Psoas muscle (tissue), 8 donors: ENCODE results near the gene SSTR5. TPM values are rescaled to one million over a fixed set of nuclear protein-coding genes. Genes with fewer than 3 reads are reported as not detected.

Source experiments
- ATAC-seq, 4 donors: fragments of 200-7000 bp; cut with Tn5 transposase; one replicate each; pipeline ENCODE4 v1.9.1; 2020; ENCODE audit warnings: moderate library complexity in 3 of 4, mild to moderate bottlenecking in 2 of 4
- DNase-seq, 2 donors: peaks; one replicate each; pipeline ENCODE4 v3.0.0-alpha.2; 2020
- H3K27ac ChIP-seq: fragments of 200-600 bp; one replicate; pipeline ENCODE4 v1.8.0; 2022
- H3K27me3 ChIP-seq, 3 donors: fragments of 200-600 bp in 1 of 3; one replicate each; pipeline versions ENCODE4 v1.6.1 to v1.8.0; 2013 to 2022; ENCODE audit warnings: low read length in 2 of 3, mild to moderate bottlenecking in 2 of 3, moderate library complexity in 1 of 3; ENCODE audit not compliant: insufficient read depth in 3 of 3
- H3K36me3 ChIP-seq, 2 donors: fragments of 200-600 bp in 1 of 2; one replicate each; pipeline versions ENCODE4 v1.6.1 to v1.8.0; 2013 to 2022; ENCODE audit warnings: low read depth in 1 of 2, mild to moderate bottlenecking in 1 of 2, moderate library complexity in 1 of 2; ENCODE audit not compliant: insufficient read depth in 1 of 2
- H3K4me1 ChIP-seq: fragments of 200-600 bp; one replicate; pipeline ENCODE4 v1.8.0; 2022
- H3K4me3 ChIP-seq: fragments of 200-600 bp; one replicate; pipeline ENCODE4 v1.8.0; 2022; ENCODE audit warnings: mild to moderate bottlenecking
- H3K9me3 ChIP-seq: fragments of 200-600 bp; one replicate; pipeline ENCODE4 v1.8.0; 2022
- CTCF ChIP-seq: fragments of 200-600 bp; IDR thresholded peaks from one replicate; pipeline ENCODE4 v1.8.0; 2022; ENCODE audit warnings: antibody characterized with exemption
- WGBS, 3 donors: extraction: QIAGEN DNeasy Blood & Tissue Kit; methylation state at CpG; one replicate each; pipeline versions ENCODE4 v1.1.6 to v1.1.7; 2013; 5-methylcytosine and 5-hydroxymethylcytosine counted together
- intact Hi-C, 2 donors: fragments of 100-400 bp; cut with DNase I; formaldehyde crosslinking; loops; one replicate each; pipeline versions ENCODE4 v1.11.0 to v1.14.2; 2022
- polyA plus RNA-seq, 3 donors: library from polyadenylated mRNA; stranded (reverse); fragments of 200-250 nt; gene quantifications; one replicate each; pipeline ENCODE4 v1.2.3, GENCODE V29; 2013
- total RNA-seq, 4 donors: library from RNA; stranded (reverse); fragmentation: NEBNext Ultra II Directional in 2 of 4; extraction: Animal tissue kit (Norgen Biotek cat#: 25700) in 2 of 4; gene quantifications; one replicate each; pipeline versions ENCODE4 v1.2.1 to v1.2.4, GENCODE V29; 2021 to 2023
- donor health status: healthy with polysubstance abuse.
- donor health status: DM: no; HTN: no; CAD: no; lungs with moderate emphysema.
- donor health status: Bipolar disorder and iron deficiency.
- donor health status: healthy.
- donor health status: DM: yes; HTN: yes; CAD: no.
- donor health status: DM: no; HTN: no; CAD: no.
- donor health status: DM: no; HTN: no; CAD: no.
- donor health status: DM: yes; HTN: yes; CAD: no.

Gene SSTR5
- total and polyA plus RNA-seq, 7 donors = 0.03 to 0.32 (median 0.08) TPM; not detected in 3

DNA sequence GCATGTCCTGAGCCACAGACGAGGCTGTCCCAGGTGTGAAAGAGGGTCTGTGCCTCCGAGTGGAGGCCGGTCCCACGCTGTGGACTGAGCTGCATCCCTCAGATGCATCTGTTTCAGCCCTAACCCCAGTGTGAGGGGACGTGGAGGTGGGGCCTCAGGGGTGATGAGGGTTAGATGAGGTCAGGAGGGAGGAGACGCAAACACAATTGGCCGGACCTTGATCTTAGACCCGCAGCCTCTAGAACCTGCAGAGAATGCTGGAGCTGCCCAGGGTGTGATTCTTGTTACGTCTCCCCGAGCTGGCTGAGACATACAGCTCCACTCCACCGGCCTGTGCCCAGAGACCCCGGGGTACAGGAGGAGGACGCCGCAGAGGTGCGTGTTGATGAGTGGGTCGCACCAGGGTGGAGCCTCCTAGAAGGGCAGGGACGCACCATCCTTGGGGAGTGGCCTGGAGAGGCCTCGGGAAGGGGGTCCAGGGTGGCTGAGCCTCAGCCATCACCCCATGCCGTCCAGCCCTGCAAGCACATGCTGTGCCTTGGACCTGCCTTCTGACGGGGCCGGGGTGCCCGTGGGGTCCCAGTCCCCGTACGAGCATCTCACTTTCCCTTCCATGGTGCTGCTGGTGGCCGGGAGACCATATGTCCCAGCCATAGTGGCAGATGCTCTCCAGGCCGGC lies 40.1 kb downstream of the SSTR5 start:
- 56 to 60% (median 59%) methylated on average over 25 to 26 of the region's 26 CpGs for WGBS, 3 donors
- Histone ChIP-seq H3K4me1 (no peaks in the 10 kb centered on the region), H3K4me3 (no peak overlapping the region), H3K36me3 (no peaks in the 10 kb centered on the region), H3K27ac (no peak overlapping the region), H3K9me3 (no peaks in the 10 kb centered on the region), H3K27me3 (peaks cover 0 to 84% (median 16%) of the 10 kb centered on the region in 3 donors)
- DNase-seq = no peak
- intact Hi-C loops = no loop called here
- TF ChIP-seq CTCF = no peak
- ATAC-seq = no peak

DNA sequence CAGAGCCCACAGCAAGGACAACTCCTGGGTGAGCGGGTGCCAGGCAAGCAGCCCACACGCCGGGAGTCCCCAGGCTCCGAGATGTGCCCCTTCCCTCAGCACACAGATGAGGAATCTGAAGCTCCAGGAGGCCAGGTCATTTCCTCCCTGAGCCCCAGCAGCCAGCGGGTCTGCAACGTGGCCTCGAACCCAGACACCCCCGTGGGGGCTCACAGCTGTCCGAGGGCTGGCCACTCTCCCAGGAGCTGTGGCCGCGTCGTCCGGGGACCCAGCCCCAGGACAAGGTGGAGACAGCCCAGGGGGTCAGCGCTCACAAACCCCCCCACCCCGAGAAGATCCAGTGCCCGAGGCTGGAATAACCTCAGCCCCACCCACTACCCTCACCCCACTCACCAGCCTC lies 40.9 kb downstream of the SSTR5 start:
- Histone ChIP-seq H3K4me1 (no peaks in the 10 kb centered on the region), H3K36me3 (no peaks in the 10 kb centered on the region), H3K4me3 (no peak overlapping the region), H3K9me3 (no peaks in the 10 kb centered on the region), H3K27ac (no peak overlapping the region), H3K27me3 (peaks cover 0 to 83% (median 14%) of the 10 kb centered on the region in 3 donors)
- DNase-seq (no peak), ATAC-seq (no peak)
- 44 to 64% (median 47%) methylated on average over 9 to 16 of the region's 16 CpGs for WGBS, 3 donors
- no peak for TF ChIP-seq CTCF
- intact Hi-C loops = no loop called here

GRCh38 chr16:1113889-1114526 lies 41.5 kb downstream of the SSTR5 start:
- no peaks in the 10 kb centered on the region for H3K36me3 ChIP-seq
- DNase-seq = no peak
- TF ChIP-seq CTCF = no peak
- intact Hi-C loops = no loop called here
- peaks cover 0 to 83% (median 16%) of the 10 kb centered on the region in 3 donors for H3K27me3 ChIP-seq
- no peak overlapping the region for H3K4me3 ChIP-seq
- H3K4me1 ChIP-seq = no peaks in the 10 kb centered on the region
- no peak overlapping the region for H3K27ac ChIP-seq
- no peaks in the 10 kb centered on the region for H3K9me3 ChIP-seq
- WGBS, 3 donors = 58 to 68% (median 65%) methylated on average over 15 of the region's 15 CpGs
- no peak for ATAC-seq

- no peak for TF ChIP-seq CTCF
- ATAC-seq = no peak
- Histone ChIP-seq H3K4me1 (no peaks in the 10 kb centered on the region), H3K4me3 (no peak overlapping the region), H3K27me3 (peaks cover 0 to 74% (median 16%) of the 10 kb centered on the region in 3 donors), H3K9me3 (no peaks in the 10 kb centered on the region), H3K36me3 (no peaks in the 10 kb centered on the region), H3K27ac (no peak overlapping the region)
- WGBS, 3 donors = 52 to 57% (median 52%) methylated on average over 13 to 16 of the region's 16 CpGs
- no peak for DNase-seq
- intact Hi-C loops = loop anchor here in 1 of 2 donors (5.0 kb wide), 1 partner anchor 81 kb away; no protein-coding TSS in a partner anchor
Measured at GRCh38 chr16:1116693-1117077, 44.1 kb downstream of the SSTR5 start.
